ENCODE results near the gene ELMO1.

DNA sequence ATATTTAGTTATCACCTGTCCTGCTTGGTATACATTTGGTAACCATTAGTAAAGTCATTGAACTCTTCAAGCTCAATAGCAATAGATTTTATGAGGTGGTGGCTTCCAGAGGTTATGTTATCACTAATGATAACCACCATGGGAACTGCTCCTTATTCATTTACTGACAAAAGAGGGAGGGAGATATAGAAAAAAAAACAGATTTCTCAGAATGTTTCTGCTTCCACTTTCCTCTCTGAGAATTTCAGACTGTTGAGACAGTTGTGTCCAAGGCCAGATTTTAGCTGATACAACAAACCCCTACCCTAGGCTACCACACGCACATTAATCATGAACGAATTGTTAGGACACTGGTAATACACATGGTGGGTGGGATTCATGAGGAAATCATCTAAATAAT is 570.4 kb downstream of the ELMO1 start:
- TF ChIP-seq, protein P1, sequence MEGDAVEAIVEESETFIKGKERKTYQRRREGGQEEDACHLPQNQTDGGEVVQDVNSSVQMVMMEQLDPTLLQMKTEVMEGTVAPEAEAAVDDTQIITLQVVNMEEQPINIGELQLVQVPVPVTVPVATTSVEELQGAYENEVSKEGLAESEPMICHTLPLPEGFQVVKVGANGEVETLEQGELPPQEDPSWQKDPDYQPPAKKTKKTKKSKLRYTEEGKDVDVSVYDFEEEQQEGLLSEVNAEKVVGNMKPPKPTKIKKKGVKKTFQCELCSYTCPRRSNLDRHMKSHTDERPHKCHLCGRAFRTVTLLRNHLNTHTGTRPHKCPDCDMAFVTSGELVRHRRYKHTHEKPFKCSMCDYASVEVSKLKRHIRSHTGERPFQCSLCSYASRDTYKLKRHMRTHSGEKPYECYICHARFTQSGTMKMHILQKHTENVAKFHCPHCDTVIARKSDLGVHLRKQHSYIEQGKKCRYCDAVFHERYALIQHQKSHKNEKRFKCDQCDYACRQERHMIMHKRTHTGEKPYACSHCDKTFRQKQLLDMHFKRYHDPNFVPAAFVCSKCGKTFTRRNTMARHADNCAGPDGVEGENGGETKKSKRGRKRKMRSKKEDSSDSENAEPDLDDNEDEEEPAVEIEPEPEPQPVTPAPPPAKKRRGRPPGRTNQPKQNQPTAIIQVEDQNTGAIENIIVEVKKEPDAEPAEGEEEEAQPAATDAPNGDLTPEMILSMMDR (IDR thresholded peaks at IDR 0.05), result no peak
- no peak for TF ChIP-seq ZFX (IDR thresholded peaks at IDR 0.05; ENCODE audit: borderline replicate concordance)

Data from 22Rv1 (cell line).